22Rv1 (cell line): ENCODE data around the gene SNX25.
A peak's percentile ranks its signal among the peaks of the same experiment; 100 is the strongest.
"Not testable (repeated sequence)": the region's sequence is repeated elsewhere in the genome, so short reads cannot be mapped to it uniquely, and the experiment has no call there.

ENCODE experiments used
- H3K27ac ChIP-seq: fragments of 450-650 bp; 2 replicates; pipeline ENCODE4 v1.5.1; 2017
- CTCF ChIP-seq: fragments of 450-650 bp; IDR thresholded peaks from 2 replicates; pipeline ENCODE4 v1.5.1; 2017; ENCODE audit warnings: mild to moderate bottlenecking
- ZFX ChIP-seq: fragments of 450-650 bp; IDR thresholded peaks from 2 replicates; pipeline ENCODE4 v1.6.1; 2017; ENCODE audit warnings: antibody characterized with exemption, borderline replicate concordance

Gene SNX25

GRCh38 chr4:185201977-185202962, 7.1 kb upstream of the SNX25 start:
- H3K27ac ChIP-seq, result peak overlapping the region; percentile 89
- TF ChIP-seq ZFX (no peak), CTCF (no peak)

- peak overlapping the region; percentile 89 for H3K27ac ChIP-seq
- TF ChIP-seq ZFX (no peak), CTCF (no peak)
These were observed 6.4 kb upstream of the SNX25 start for GRCh38 chr4:185202984-185203485.

- H3K27ac ChIP-seq, result peak within 1 kb of the TSS; percentile 89
- TF ChIP-seq ZFX (no peak), CTCF (no peak)
These were observed 5.7 kb upstream of the SNX25 start, which contains the start of gene CFAP97 for GRCh38 chr4:185203486-185204237. Gene CFAP97 (minus strand): TSS chr4:185204000. CDS start chr4:185191196, 12,804 bp downstream.

GRCh38 chr4:185204238-185204910, 5.0 kb upstream of the SNX25 start:
- TF ChIP-seq ZFX (no peak), CTCF (peak; percentile 25; the same call in 1 of the 2 replicates)
- peak overlapping the region; percentile 89 for H3K27ac ChIP-seq

- H3K27ac ChIP-seq, result peak overlapping the region; percentile 89
These were observed 4.3 kb upstream of the SNX25 start for GRCh38 chr4:185205073-185205472.

GRCh38 chr4:185205697-185206342, 3.6 kb upstream of the SNX25 start:
- H3K27ac ChIP-seq, result no peak overlapping the region
- TF ChIP-seq ZFX (no peak), CTCF (no peak)

- TF ChIP-seq ZFX (no peak), CTCF (no peak)
- H3K27ac ChIP-seq, result no peak overlapping the region
These were observed 1.9 kb upstream of the SNX25 start for GRCh38 chr4:185207466-185207865.

- H3K27ac ChIP-seq, result not testable (repeated sequence)
These were observed 379 bp downstream of the SNX25 start for GRCh38 chr4:185209852-185210101.
